ENCODE measurements around the gene WLS. TPM values are rescaled to one million over a fixed set of nuclear protein-coding genes. Genes with fewer than 3 reads are reported as not detected.
"Not testable (repeated sequence)": the region's sequence is repeated elsewhere in the genome, so short reads cannot be mapped to it uniquely, and the experiment has no call there.

Gene WLS
- total and polyA plus RNA-seq, 3 experiments from 2014 or later: not detected

GRCh38 chr1:68173936-68174737 lies 58.2 kb downstream of the WLS start:
- ChIA-PET POLR2A (no interaction called here), CTCF (no interaction called here)
- H3K27ac ChIP-seq (ENCODE audit: low read depth, low read length): no peak overlapping the region
- Mint-ChIP-seq H3K27me3 (peaks cover 0 to 1% of the 10 kb centered on the region in 2 donors), H3K4me3 (no peak overlapping the region), H3K9me3 (peaks cover 0 to 7% (median 4%) of the 10 kb centered on the region in 5 donors), H3K27ac (no peak overlapping the region), H3K4me1 (no peaks in the 10 kb centered on the region), H3K36me3 (no peaks in the 10 kb centered on the region)
- no peaks in the 10 kb centered on the region for H3K4me1 ChIP-seq (ENCODE audit: insufficient read depth, low read length)
- no peaks in the 10 kb centered on the region for H3K9me3 ChIP-seq (ENCODE audit: low read length)
- no peaks in the 10 kb centered on the region for H3K27me3 ChIP-seq (ENCODE audit: insufficient read depth, low read length, poor library complexity, severe bottlenecking)
- H3K4me3 ChIP-seq (ENCODE audit: low read length): no peak overlapping the region
- H3K36me3 ChIP-seq (ENCODE audit: insufficient read depth, low read length): no peaks in the 10 kb centered on the region
- DNase-seq: no peak

GRCh38 chr1:68173283-68173935 lies 58.9 kb downstream of the WLS start:
- CTCF ChIA-PET: no interaction called here
- H3K9me3 Mint-ChIP-seq: peaks cover 0 to 7% (median 4%) of the 10 kb centered on the region in 5 donors
- H3K4me1 ChIP-seq (ENCODE audit: insufficient read depth, low read length): no peaks in the 10 kb centered on the region
- no peaks in the 10 kb centered on the region for H3K36me3 Mint-ChIP-seq
- H3K9me3 ChIP-seq (ENCODE audit: low read length): no peaks in the 10 kb centered on the region
- no peaks in the 10 kb centered on the region for H3K4me1 Mint-ChIP-seq
- no peak overlapping the region for H3K27ac Mint-ChIP-seq
- H3K4me3 ChIP-seq (ENCODE audit: low read length): no peak overlapping the region
- H3K27me3 ChIP-seq (ENCODE audit: insufficient read depth, low read length, poor library complexity, severe bottlenecking): no peaks in the 10 kb centered on the region
- no peak overlapping the region for H3K4me3 Mint-ChIP-seq
- no peak overlapping the region for H3K27ac ChIP-seq (ENCODE audit: low read depth, low read length)
- H3K27me3 Mint-ChIP-seq: peaks cover 0 to 3% of the 10 kb centered on the region in 2 donors
- POLR2A ChIA-PET: no interaction called here
- no peaks in the 10 kb centered on the region for H3K36me3 ChIP-seq (ENCODE audit: insufficient read depth, low read length)
- no peak for DNase-seq

GRCh38 chr1:68171795-68172194 lies 60.5 kb downstream of the WLS start:
- CTCF ChIA-PET; POLR2A ChIA-PET; H3K4me3 Mint-ChIP-seq; H3K27ac Mint-ChIP-seq; H3K36me3 ChIP-seq (ENCODE audit: insufficient read depth, low read length); H3K9me3 Mint-ChIP-seq; H3K4me3 ChIP-seq (ENCODE audit: low read length); H3K36me3 Mint-ChIP-seq; H3K27me3 Mint-ChIP-seq; H3K9me3 ChIP-seq (ENCODE audit: low read length); DNase-seq; H3K4me1 ChIP-seq (ENCODE audit: insufficient read depth, low read length); H3K4me1 Mint-ChIP-seq; H3K27ac ChIP-seq (ENCODE audit: low read depth, low read length); H3K27me3 ChIP-seq (ENCODE audit: insufficient read depth, low read length, poor library complexity, severe bottlenecking): not testable (repeated sequence)

GRCh38 chr1:68168545-68169171 lies 63.7 kb downstream of the WLS start:
- Histone ChIP-seq H3K4me3 (ENCODE audit: low read length) (no peak overlapping the region), H3K36me3 (ENCODE audit: insufficient read depth, low read length) (no peaks in the 10 kb centered on the region), H3K9me3 (ENCODE audit: low read length) (no peaks in the 10 kb centered on the region), H3K27me3 (ENCODE audit: insufficient read depth, low read length, poor library complexity, severe bottlenecking) (no peaks in the 10 kb centered on the region), H3K4me1 (ENCODE audit: insufficient read depth, low read length) (no peaks in the 10 kb centered on the region), H3K27ac (ENCODE audit: low read depth, low read length) (no peak overlapping the region)
- Mint-ChIP-seq H3K4me1 (no peaks in the 10 kb centered on the region), H3K27ac (no peak overlapping the region), H3K9me3 (peaks cover 0 to 7% (median 1%) of the 10 kb centered on the region in 5 donors), H3K27me3 (peaks cover 0 to 2% of the 10 kb centered on the region in 2 donors), H3K4me3 (no peak overlapping the region), H3K36me3 (no peaks in the 10 kb centered on the region)
- DNase-seq: no peak
- POLR2A ChIA-PET: no interaction called here
- CTCF ChIA-PET: no interaction called here

GRCh38 chr1:68167211-68167610 lies 65.1 kb downstream of the WLS start:
- H3K4me3 Mint-ChIP-seq: no peak overlapping the region
- Histone ChIP-seq H3K36me3 (ENCODE audit: insufficient read depth, low read length) (no peaks in the 10 kb centered on the region), H3K27ac (ENCODE audit: low read depth, low read length) (no peak overlapping the region), H3K9me3 (ENCODE audit: low read length) (no peaks in the 10 kb centered on the region), H3K4me3 (ENCODE audit: low read length) (no peak overlapping the region), H3K27me3 (ENCODE audit: insufficient read depth, low read length, poor library complexity, severe bottlenecking) (no peaks in the 10 kb centered on the region), H3K4me1 (ENCODE audit: insufficient read depth, low read length) (no peaks in the 10 kb centered on the region)
- H3K36me3 Mint-ChIP-seq: no peaks in the 10 kb centered on the region
- no peak for DNase-seq
- no peak overlapping the region for H3K27ac Mint-ChIP-seq
- POLR2A ChIA-PET: no interaction called here
- peaks cover 0 to 2% of the 10 kb centered on the region in 2 donors for H3K27me3 Mint-ChIP-seq
- peaks cover 0 to 7% (median 1%) of the 10 kb centered on the region in 5 donors for H3K9me3 Mint-ChIP-seq
- CTCF ChIA-PET: no interaction called here
- no peaks in the 10 kb centered on the region for H3K4me1 Mint-ChIP-seq

- CTCF ChIA-PET: no interaction called here
- Histone ChIP-seq H3K27ac (ENCODE audit: low read depth, low read length) (no peak overlapping the region), H3K4me3 (ENCODE audit: low read length) (no peak overlapping the region), H3K9me3 (ENCODE audit: low read length) (no peaks in the 10 kb centered on the region), H3K36me3 (ENCODE audit: insufficient read depth, low read length) (no peaks in the 10 kb centered on the region), H3K27me3 (ENCODE audit: insufficient read depth, low read length, poor library complexity, severe bottlenecking) (no peaks in the 10 kb centered on the region), H3K4me1 (ENCODE audit: insufficient read depth, low read length) (no peaks in the 10 kb centered on the region)
- POLR2A ChIA-PET: no interaction called here
- Mint-ChIP-seq H3K27ac (no peak overlapping the region), H3K36me3 (no peaks in the 10 kb centered on the region), H3K4me1 (no peaks in the 10 kb centered on the region), H3K4me3 (no peak overlapping the region), H3K27me3 (peaks cover 0 to 2% of the 10 kb centered on the region in 2 donors), H3K9me3 (peaks cover 0 to 7% (median 1%) of the 10 kb centered on the region in 5 donors)
- no peak for DNase-seq
These were observed 66.0 kb downstream of the WLS start for GRCh38 chr1:68166348-68166747.

GRCh38 chr1:68165665-68166064 lies 66.7 kb downstream of the WLS start:
- H3K27me3 Mint-ChIP-seq: peaks cover 0 to 2% of the 10 kb centered on the region in 2 donors
- no peaks in the 10 kb centered on the region for H3K4me1 Mint-ChIP-seq
- no peaks in the 10 kb centered on the region for H3K4me1 ChIP-seq (ENCODE audit: insufficient read depth, low read length)
- H3K27ac Mint-ChIP-seq: no peak overlapping the region
- H3K36me3 ChIP-seq (ENCODE audit: insufficient read depth, low read length): no peaks in the 10 kb centered on the region
- no peaks in the 10 kb centered on the region for H3K9me3 ChIP-seq (ENCODE audit: low read length)
- no peak overlapping the region for H3K4me3 Mint-ChIP-seq
- no peaks in the 10 kb centered on the region for H3K36me3 Mint-ChIP-seq
- H3K27me3 ChIP-seq (ENCODE audit: insufficient read depth, low read length, poor library complexity, severe bottlenecking): no peaks in the 10 kb centered on the region
- peaks cover 0 to 2% (median 0%) of the 10 kb centered on the region in 5 donors for H3K9me3 Mint-ChIP-seq
- POLR2A ChIA-PET: no interaction called here
- CTCF ChIA-PET: no interaction called here
- no peak overlapping the region for H3K4me3 ChIP-seq (ENCODE audit: low read length)
- no peak overlapping the region for H3K27ac ChIP-seq (ENCODE audit: low read depth, low read length)
- DNase-seq: no peak

GRCh38 chr1:68164918-68165317 lies 67.4 kb downstream of the WLS start:
- Histone ChIP-seq H3K4me1 (ENCODE audit: insufficient read depth, low read length) (no peaks in the 10 kb centered on the region), H3K36me3 (ENCODE audit: insufficient read depth, low read length) (no peaks in the 10 kb centered on the region), H3K27me3 (ENCODE audit: insufficient read depth, low read length, poor library complexity, severe bottlenecking) (no peaks in the 10 kb centered on the region), H3K9me3 (ENCODE audit: low read length) (no peaks in the 10 kb centered on the region), H3K27ac (ENCODE audit: low read depth, low read length) (no peak overlapping the region), H3K4me3 (ENCODE audit: low read length) (no peak overlapping the region)
- H3K9me3 Mint-ChIP-seq: peaks cover 0 to 1% (median 0%) of the 10 kb centered on the region in 5 donors
- H3K27me3 Mint-ChIP-seq: peaks cover 0 to 2% of the 10 kb centered on the region in 2 donors
- H3K4me3 Mint-ChIP-seq: no peak overlapping the region
- ChIA-PET POLR2A (no interaction called here), CTCF (no interaction called here)
- no peak overlapping the region for H3K27ac Mint-ChIP-seq
- H3K36me3 Mint-ChIP-seq: no peaks in the 10 kb centered on the region
- DNase-seq: no peak
- H3K4me1 Mint-ChIP-seq: no peaks in the 10 kb centered on the region
